ENCODE data around the gene DSCAML1.

Gene DSCAML1

DNA sequence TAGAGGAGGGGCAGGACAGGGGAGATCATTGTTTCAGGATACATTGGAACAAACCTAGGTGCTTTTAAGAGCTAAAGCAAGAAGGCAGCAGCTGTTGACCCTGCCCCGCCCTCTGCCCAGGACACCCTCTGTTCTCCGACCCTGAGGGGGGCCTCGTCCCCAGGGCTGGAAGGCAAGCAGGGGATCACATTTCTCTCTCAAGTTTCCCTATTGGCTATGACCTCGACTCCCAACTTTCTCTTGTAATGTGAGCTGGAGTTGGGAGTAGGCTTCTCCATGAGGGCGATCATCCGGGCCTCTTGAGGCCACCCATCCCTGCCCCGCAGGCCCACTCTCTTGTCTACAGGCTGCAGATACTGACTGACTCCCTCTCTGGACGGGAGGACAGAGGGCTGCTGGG, 37.7 kb downstream of the DSCAML1 start:
- no peak overlapping the region for H3K4me3 ChIP-seq (replicated peaks; ENCODE audit: low read depth, low read length)
- TF ChIP-seq, protein P1, sequence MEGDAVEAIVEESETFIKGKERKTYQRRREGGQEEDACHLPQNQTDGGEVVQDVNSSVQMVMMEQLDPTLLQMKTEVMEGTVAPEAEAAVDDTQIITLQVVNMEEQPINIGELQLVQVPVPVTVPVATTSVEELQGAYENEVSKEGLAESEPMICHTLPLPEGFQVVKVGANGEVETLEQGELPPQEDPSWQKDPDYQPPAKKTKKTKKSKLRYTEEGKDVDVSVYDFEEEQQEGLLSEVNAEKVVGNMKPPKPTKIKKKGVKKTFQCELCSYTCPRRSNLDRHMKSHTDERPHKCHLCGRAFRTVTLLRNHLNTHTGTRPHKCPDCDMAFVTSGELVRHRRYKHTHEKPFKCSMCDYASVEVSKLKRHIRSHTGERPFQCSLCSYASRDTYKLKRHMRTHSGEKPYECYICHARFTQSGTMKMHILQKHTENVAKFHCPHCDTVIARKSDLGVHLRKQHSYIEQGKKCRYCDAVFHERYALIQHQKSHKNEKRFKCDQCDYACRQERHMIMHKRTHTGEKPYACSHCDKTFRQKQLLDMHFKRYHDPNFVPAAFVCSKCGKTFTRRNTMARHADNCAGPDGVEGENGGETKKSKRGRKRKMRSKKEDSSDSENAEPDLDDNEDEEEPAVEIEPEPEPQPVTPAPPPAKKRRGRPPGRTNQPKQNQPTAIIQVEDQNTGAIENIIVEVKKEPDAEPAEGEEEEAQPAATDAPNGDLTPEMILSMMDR (IDR thresholded peaks at IDR 0.05; ENCODE audit: low read depth, low read length, missing control alignments) = no peak
- DNase-seq (ENCODE audit: extremely low read depth, low read depth) = no peak

DNA sequence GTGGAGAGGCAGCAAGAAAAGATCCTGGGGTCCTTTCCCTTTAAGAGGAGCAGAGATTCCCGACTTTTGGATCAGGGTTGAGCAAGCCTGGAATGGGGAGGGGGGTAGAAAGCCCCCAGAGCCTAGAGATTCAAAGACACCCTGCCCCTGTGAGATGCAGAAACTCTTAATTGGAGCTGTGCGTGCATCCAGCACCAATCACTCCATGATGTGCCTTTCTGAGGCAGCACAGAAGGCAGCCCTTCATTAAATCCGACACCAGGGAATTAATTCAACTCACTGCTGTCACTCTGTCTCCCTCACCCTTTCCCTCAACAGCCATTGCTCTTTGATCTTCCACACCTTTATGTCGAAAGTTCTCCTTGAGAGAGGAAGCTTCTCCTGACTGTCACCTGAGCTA, 43.0 kb downstream of the DSCAML1 start:
- no peak for DNase-seq (ENCODE audit: extremely low read depth, low read depth)
- TF ChIP-seq, protein P1 (IDR thresholded peaks at IDR 0.05; ENCODE audit: low read depth, low read length, missing control alignments) = no peak
- no peak overlapping the region for H3K4me3 ChIP-seq (replicated peaks; ENCODE audit: low read depth, low read length)

DNA sequence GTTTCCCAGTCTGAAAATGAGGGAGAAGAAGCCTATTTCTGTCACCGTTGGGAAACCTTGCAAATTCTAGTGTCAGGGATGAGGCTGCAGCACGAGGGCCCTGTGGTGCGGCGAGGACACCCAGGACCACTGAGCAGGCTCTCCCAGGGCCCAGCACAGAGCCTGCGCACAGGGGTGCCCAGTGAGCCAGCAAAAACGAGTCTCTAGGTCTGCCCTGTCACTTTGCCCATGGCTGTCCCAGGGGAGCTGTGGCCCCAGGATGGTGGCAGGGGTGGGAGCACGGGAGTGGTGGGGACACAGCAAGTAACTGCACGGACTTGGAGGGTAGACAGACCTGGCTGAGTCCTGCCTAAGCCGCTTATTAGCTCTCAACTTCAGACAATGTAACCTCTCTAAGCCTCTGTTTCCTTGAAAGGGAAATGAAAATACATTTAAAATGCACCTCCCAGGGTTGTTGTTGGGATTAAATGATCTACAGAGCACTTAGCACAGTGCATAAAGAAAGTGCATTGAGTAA, 44.2 kb downstream of the DSCAML1 start:
- no peak overlapping the region for H3K4me3 ChIP-seq (replicated peaks; ENCODE audit: low read depth, low read length)

DNA sequence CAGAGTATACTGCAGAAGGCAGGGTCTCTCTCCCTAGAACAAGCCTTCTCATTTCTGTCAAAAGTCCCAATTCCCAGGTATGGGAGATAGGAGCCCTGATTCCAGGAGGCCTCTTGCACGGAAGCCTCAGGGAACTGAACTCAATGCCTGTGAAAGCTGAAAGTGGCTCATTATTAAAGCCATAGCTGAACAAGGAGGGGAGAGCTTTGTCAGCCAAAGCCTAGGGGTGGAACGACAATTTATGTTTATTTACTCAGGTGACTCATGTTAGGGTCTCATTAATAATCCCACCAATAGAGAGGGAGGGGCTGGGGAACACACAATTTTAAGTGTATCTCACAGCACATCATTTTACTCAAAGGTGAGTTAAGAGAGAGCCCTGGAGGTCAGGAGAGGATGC, 44.9 kb downstream of the DSCAML1 start:
- TF ChIP-seq, protein P1 (IDR thresholded peaks at IDR 0.05; ENCODE audit: low read depth, low read length, missing control alignments) = no peak
- H3K4me3 ChIP-seq (replicated peaks; ENCODE audit: low read depth, low read length) = no peak overlapping the region
- DNase-seq (ENCODE audit: extremely low read depth, low read depth) = no peak

More for the DNA sequence above, 44.2 kb downstream of the DSCAML1 start:
- TF ChIP-seq, protein P1 (IDR thresholded peaks at IDR 0.05; ENCODE audit: low read depth, low read length, missing control alignments) = no peak
- no peak for DNase-seq (ENCODE audit: extremely low read depth, low read depth)

DNA sequence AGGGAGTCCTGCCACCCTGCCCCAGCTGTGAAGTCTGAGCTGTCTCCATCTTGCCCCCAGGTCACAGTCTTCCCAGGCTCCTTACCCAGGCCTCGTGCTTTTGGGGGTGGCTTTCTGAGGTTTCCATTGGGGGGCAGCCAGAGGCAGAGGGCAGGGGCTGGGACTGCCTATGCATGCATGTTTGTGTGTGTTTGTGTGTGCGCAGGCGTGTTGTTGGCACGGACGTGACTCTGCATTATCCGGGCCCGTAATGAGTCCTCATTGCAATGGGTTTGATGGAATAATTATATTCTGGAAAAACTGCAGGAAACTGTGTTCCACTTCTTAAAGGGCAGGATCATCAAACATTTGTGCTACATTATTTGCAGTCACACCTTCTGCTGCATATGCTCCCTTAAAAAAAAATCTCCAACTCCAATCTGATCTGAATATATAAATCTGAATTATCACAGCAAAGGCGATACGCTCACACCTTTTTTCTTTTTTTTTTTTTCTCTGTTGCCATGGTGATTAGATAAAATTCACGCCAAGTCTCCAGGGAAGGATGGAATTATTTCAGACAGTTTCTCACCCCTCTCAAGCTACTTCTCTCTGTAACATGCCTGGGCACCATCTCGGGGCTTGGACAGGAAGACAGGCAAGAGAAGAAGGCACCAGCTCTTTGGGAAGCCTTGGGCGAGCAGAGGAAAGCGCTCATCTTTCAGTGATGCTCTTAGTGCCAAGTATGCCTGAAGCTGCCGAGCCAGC, 45.9 kb downstream of the DSCAML1 start:
- DNase-seq (ENCODE audit: extremely low read depth, low read depth) = no peak
- TF ChIP-seq, protein P1 (IDR thresholded peaks at IDR 0.05; ENCODE audit: low read depth, low read length, missing control alignments) = no peak
- H3K4me3 ChIP-seq (replicated peaks; ENCODE audit: low read depth, low read length) = no peak overlapping the region

DNA sequence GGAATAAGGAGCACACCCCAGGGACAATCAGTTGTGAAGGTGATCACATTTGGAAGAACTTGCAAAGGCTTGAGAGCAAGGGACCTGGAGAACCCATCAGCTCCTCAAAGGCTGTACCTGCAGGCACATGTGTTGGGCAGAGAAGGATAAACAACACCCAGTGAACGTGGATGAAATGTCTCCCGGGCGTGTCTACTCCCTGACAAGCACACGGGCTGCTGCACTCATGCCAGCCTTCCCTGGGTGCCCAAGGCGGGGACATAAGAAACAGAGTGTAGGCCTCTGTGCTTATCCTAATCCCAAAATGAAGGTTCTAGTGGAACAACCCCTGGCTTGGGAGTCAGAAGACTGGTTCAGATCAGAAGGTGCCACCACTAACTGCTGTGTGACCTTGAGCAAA, 46.7 kb downstream of the DSCAML1 start:
- TF ChIP-seq, protein P1 (IDR thresholded peaks at IDR 0.05; ENCODE audit: low read depth, low read length, missing control alignments) = no peak
- no peak overlapping the region for H3K4me3 ChIP-seq (replicated peaks; ENCODE audit: low read depth, low read length)

More for the DNA sequence above, 46.7 kb downstream of the DSCAML1 start:
- DNase-seq (ENCODE audit: extremely low read depth, low read depth) = no peak
